Testis (tissue), 3 donors: ENCODE data around the gene IL37. TPM values are rescaled to one million over a fixed set of nuclear protein-coding genes. Genes with fewer than 3 reads are reported as not detected.
"Not testable (repeated sequence)": the region's sequence is repeated elsewhere in the genome, so short reads cannot be mapped to it uniquely, and the experiment has no call there.

ENCODE experiments used
- DNase-seq: peaks from one replicate; pipeline ENCODE4 v3.0.0-alpha.2; 2019
- H3K27ac ChIP-seq, 2 donors: fragments of 200-600 bp; sonication (generic); one replicate each; pipeline ENCODE4 v1.5.1; 2019
- H3K27me3 ChIP-seq: fragments of 200-600 bp; sonication (generic); one replicate; pipeline ENCODE4 v1.5.1; 2019
- H3K36me3 ChIP-seq: fragments of 200-600 bp; sonication (generic); one replicate; pipeline ENCODE4 v1.5.1; 2017; ENCODE audit warnings: low read depth; ENCODE audit errors: missing control alignments
- H3K4me1 ChIP-seq: fragments of 200-600 bp; sonication (generic); one replicate; pipeline ENCODE4 v1.5.1; 2019
- H3K4me3 ChIP-seq, 2 donors: fragments of 200-600 bp; sonication (generic); one replicate each; pipeline ENCODE4 v1.5.1; 2017 to 2019
- H3K9me3 ChIP-seq: fragments of 200-600 bp; sonication (generic); one replicate; pipeline ENCODE4 v1.5.1; 2017
- CTCF ChIP-seq, 3 experiments: fragments of 450-650 bp in 2 of 3; fragments of 200-600 bp in 1 of 3; sonication (generic) in 1 of 3; IDR thresholded peaks; one replicate each; pipeline ENCODE4 v1.5.1; 2016 to 2019; ENCODE audit warnings: antibody characterized with exemption in 3 of 3, mild to moderate bottlenecking in 2 of 3, moderate library complexity in 1 of 3
- POLR2A ChIP-seq: fragments of 450-650 bp; IDR thresholded peaks from one replicate; pipeline ENCODE4 v1.6.1; 2017; ENCODE audit warnings: antibody characterized with exemption, mild to moderate bottlenecking, moderate library complexity
- WGBS, 2 donors: methylation state at CpG; one replicate each; pipeline ENCODE4 v1.1.5; 2018; 5-methylcytosine and 5-hydroxymethylcytosine counted together
- intact Hi-C: fragments of 100-400 bp; cut with DNase I; formaldehyde crosslinking; loops from one replicate; pipeline ENCODE4 v1.15.1; 2023; ENCODE audit warnings: low total_unique reads
- polyA plus RNA-seq: library from polyadenylated mRNA; stranded (reverse); fragments of 350-450 nt; fragmentation: Illumina TruSeq; extraction: RNeasy Lipid Tissue Mini Kit (QIAGEN cat#74804); gene quantifications from one replicate; pipeline ENCODE4 v1.2.3, GENCODE V29; 2014; ENCODE audit warnings: low read depth, low replicate concordance; ENCODE audit not compliant: insufficient read depth
- total RNA-seq, 2 donors: library from RNA; depleted of rRNA; stranded (reverse); fragments of >200 nt; gene quantifications; one replicate each; pipeline ENCODE4 v1.2.3, GENCODE V29; 2016

The IL37 gene
- total and polyA plus RNA-seq, 3 donors from 2014 or later = 1.3 to 1.5 TPM; not detected in 1

- Histone ChIP-seq H3K9me3 (no peaks in the 10 kb centered on the region), H3K4me1 (no peaks in the 10 kb centered on the region), H3K36me3 (no peaks in the 10 kb centered on the region), H3K27ac (no peak overlapping the region), H3K27me3 (no peaks in the 10 kb centered on the region), H3K4me3 (no peak overlapping the region)
- DNase-seq = no peak
- intact Hi-C loops = no loop called here
- WGBS, 2 donors = 81 to 86% methylated on average over 8 of the region's 8 CpGs
- TF ChIP-seq CTCF (IDR thresholded peaks at IDR 0.05) (no peak), POLR2A (no peak)
These were observed 13.9 kb upstream of the IL37 start for GRCh38 chr2:112896909-112897623.

GRCh38 chr2:112897624-112897978 lies 13.4 kb upstream of the IL37 start:
- Histone ChIP-seq H3K9me3 (no peaks in the 10 kb centered on the region), H3K4me1 (no peaks in the 10 kb centered on the region), H3K27ac (no peak overlapping the region), H3K4me3 (no peak overlapping the region), H3K27me3 (no peaks in the 10 kb centered on the region), H3K36me3 (no peaks in the 10 kb centered on the region)
- WGBS, 2 donors = 83 to 87% methylated on average over 3 of the region's 3 CpGs
- intact Hi-C loops = no loop called here
- TF ChIP-seq POLR2A (no peak), CTCF (IDR thresholded peaks at IDR 0.05) (no peak)
- no peak for DNase-seq

GRCh38 chr2:112901431-112902065 lies 9.4 kb upstream of the IL37 start:
- DNase-seq, H3K9me3 ChIP-seq, H3K27me3 ChIP-seq, H3K4me1 ChIP-seq, intact Hi-C loops, H3K4me3 ChIP-seq, H3K27ac ChIP-seq, H3K36me3 ChIP-seq: not testable (repeated sequence)
- whole genome bisulfite sequencing, 2 donors = 57 to 79% methylated on average over 3 of the region's 3 CpGs

- no peaks in the 10 kb centered on the region for H3K4me1 ChIP-seq
- no peaks in the 10 kb centered on the region for H3K27me3 ChIP-seq
- no peaks in the 10 kb centered on the region for H3K9me3 ChIP-seq
- no peak overlapping the region for H3K27ac ChIP-seq
- H3K36me3 ChIP-seq = no peaks in the 10 kb centered on the region
- intact Hi-C loops = no loop called here
- WGBS, 2 donors = 84 to 86% methylated on average over 2 of the region's 2 CpGs
- no peak for TF ChIP-seq CTCF (IDR thresholded peaks at IDR 0.05)
- no peak for TF ChIP-seq POLR2A
- H3K4me3 ChIP-seq = no peak overlapping the region
- DNase-seq = no peak
These were observed 8.1 kb upstream of the IL37 start for GRCh38 chr2:112902816-112903215.

- no peaks in the 10 kb centered on the region for H3K4me1 ChIP-seq
- H3K36me3 ChIP-seq = no peaks in the 10 kb centered on the region
- H3K4me3 ChIP-seq = no peak overlapping the region
- no peaks in the 10 kb centered on the region for H3K9me3 ChIP-seq
- intact Hi-C loops = no loop called here
- H3K27ac ChIP-seq = no peak overlapping the region
- TF ChIP-seq POLR2A (no peak), CTCF (IDR thresholded peaks at IDR 0.05) (no peak)
- H3K27me3 ChIP-seq = no peaks in the 10 kb centered on the region
- WGBS, 2 donors = 60 to 65% methylated on average over 5 of the region's 5 CpGs
- no peak for DNase-seq
These were observed 6.1 kb upstream of the IL37 start for GRCh38 chr2:112904883-112905282.
